Testis (tissue), 2 donors: ENCODE measurements around the gene ADAM8.

Experiments
- CTCF ChIP-seq, 3 experiments: fragments of 450-650 bp in 2 of 3; fragments of 200-600 bp in 1 of 3; sonication (generic) in 1 of 3; IDR thresholded peaks; one replicate each; pipeline ENCODE4 v1.5.1; 2016 to 2019; ENCODE audit warnings: antibody characterized with exemption in 3 of 3, mild to moderate bottlenecking in 2 of 3, moderate library complexity in 1 of 3
- POLR2A ChIP-seq: fragments of 450-650 bp; IDR thresholded peaks from one replicate; pipeline ENCODE4 v1.6.1; 2017; ENCODE audit warnings: antibody characterized with exemption, mild to moderate bottlenecking, moderate library complexity

- no peak for TF ChIP-seq CTCF (IDR thresholded peaks at IDR 0.05)
- TF ChIP-seq POLR2A: no peak
These were observed 17.5 kb upstream of the ADAM8 start for GRCh38 chr10:133294189-133294588.
